IMR-90 (cell line): Measurements from ENCODE around the gene BRME1. TPM values are rescaled to one million over a fixed set of nuclear protein-coding genes. Genes with fewer than 3 reads are reported as not detected.

Source experiments
- ATAC-seq: fragments of 200-7000 bp; cut with Tn5 transposase; 2 replicates; pipeline ENCODE4 v1.9.1; 2020; ENCODE audit warnings: low read depth, mild to moderate bottlenecking, moderate library complexity
- BruUV-seq: library from RNA; stranded (reverse); fragments of 400-500 nt; replicated peaks from 2 replicates; lab custom pipeline; 2021; lab: Mats Ljungman, UMichigan
- CTCF ChIA-PET: fragments of 300-600 bp; formaldehyde crosslinking; extraction: SDS; loops from one replicate; lab custom pipeline; 2021; ENCODE audit warnings: antibody characterized with exemption; lab: Yijun Ruan, JAX
- POLR2A ChIA-PET: fragments of 300-600 bp; sonication (Branson Sonifier 250); formaldehyde crosslinking; loops from one replicate; lab custom pipeline; 2022; ENCODE audit warnings: antibody characterized with exemption; ENCODE audit not compliant: unreplicated experiment; lab: Charles Lee
- DNase-seq: peaks from one replicate; pipeline ENCODE4 v3.0.0; 2013
- H2AFZ ChIP-seq: replicated peaks from 2 replicates; pipeline ENCODE3; 2013; ENCODE audit warnings: low read length, mild to moderate bottlenecking; ENCODE audit not compliant: poor library complexity
- H2AK5ac ChIP-seq: 2 replicates; pipeline ENCODE4 v1.6.1; 2013; ENCODE audit warnings: low read depth, low read length, inconsistent platforms
- H2AK9ac ChIP-seq: replicated peaks from 2 replicates; pipeline ENCODE3; 2013; ENCODE audit warnings: mild to moderate bottlenecking, low read depth, low read length, moderate library complexity; ENCODE audit not compliant: poor library complexity
- H2BK120ac ChIP-seq: 2 replicates; pipeline ENCODE4 v1.6.1; 2013; ENCODE audit warnings: low read depth, low read length, inconsistent platforms
- H2BK15ac ChIP-seq: 3 replicates; pipeline ENCODE4 v1.6.1; 2013; ENCODE audit warnings: low read depth, low read length, inconsistent platforms
- H2BK20ac ChIP-seq: 2 replicates; pipeline ENCODE4 v1.6.1; 2013; ENCODE audit warnings: low read depth, mild to moderate bottlenecking, inconsistent platforms, low read length, moderate library complexity
- H2BK5ac ChIP-seq: 2 replicates; pipeline ENCODE4 v1.6.1; 2013; ENCODE audit warnings: mild to moderate bottlenecking, low read depth, low read length, inconsistent platforms; ENCODE audit not compliant: poor library complexity, severe bottlenecking
- H3K14ac ChIP-seq: replicated peaks from 2 replicates; pipeline ENCODE4 v1.6.1; 2013; ENCODE audit warnings: low read depth, low read length, inconsistent platforms
- H3K18ac ChIP-seq: 2 replicates; pipeline ENCODE4 v1.6.1; 2013; ENCODE audit warnings: low read depth, low read length, control low read depth
- H3K23ac ChIP-seq: 2 replicates; pipeline ENCODE4 v1.6.1; 2013; ENCODE audit warnings: low read depth, low read length, inconsistent platforms
- H3K27ac ChIP-seq: 2 replicates; pipeline ENCODE4 v1.5.1; 2013; ENCODE audit warnings: mild to moderate bottlenecking, control low read depth, low read length; ENCODE audit not compliant: insufficient read depth
- H3K27me3 ChIP-seq: 2 replicates; pipeline ENCODE4 v1.6.1; 2013; ENCODE audit warnings: low read length; ENCODE audit not compliant: control insufficient read depth, insufficient read depth
- H3K36me3 ChIP-seq: 2 replicates; pipeline ENCODE4 v1.6.1; 2013; ENCODE audit warnings: low read length, mixed read lengths; ENCODE audit not compliant: control insufficient read depth, insufficient read depth
- H3K4ac ChIP-seq: 2 replicates; pipeline ENCODE4 v1.6.1; 2013; ENCODE audit warnings: low read depth, low read length, inconsistent platforms
- H3K4me1 ChIP-seq: 2 replicates; pipeline ENCODE4 v1.6.1; 2013; ENCODE audit warnings: low read length, mixed read lengths; ENCODE audit not compliant: control insufficient read depth, insufficient read depth
- H3K4me2 ChIP-seq: 2 replicates; pipeline ENCODE4 v1.6.1; 2013; ENCODE audit warnings: low read depth, mild to moderate bottlenecking, control low read depth, low read length, moderate library complexity
- H3K4me3 ChIP-seq: 2 replicates; pipeline ENCODE4 v1.5.1; 2013; ENCODE audit warnings: low read depth, mild to moderate bottlenecking, control low read depth, low read length, moderate library complexity; ENCODE audit not compliant: insufficient read depth
- H3K56ac ChIP-seq: 2 replicates; pipeline ENCODE4 v1.6.1; 2013; ENCODE audit warnings: low read length, inconsistent platforms; ENCODE audit not compliant: insufficient read depth; ENCODE audit errors: extremely low read depth
- H3K79me1 ChIP-seq, 2 experiments: 2 replicates each; pipeline ENCODE4 v1.6.1; 2013; ENCODE audit warnings: low read length in 2 of 2, inconsistent platforms in 1 of 2, low read depth in 1 of 2
- H3K9ac ChIP-seq: 2 replicates; pipeline ENCODE4 v1.6.1; 2013; ENCODE audit warnings: low read depth, low read length, control low read depth
- H3K9me1 ChIP-seq: 2 replicates; pipeline ENCODE4 v1.6.1; 2013; ENCODE audit warnings: low read length, inconsistent platforms; ENCODE audit not compliant: insufficient read depth
- H3K9me3 ChIP-seq: 2 replicates; pipeline ENCODE4 v1.6.1; 2013; ENCODE audit warnings: low read length; ENCODE audit not compliant: control insufficient read depth, insufficient read depth
- H4K20me1 ChIP-seq: 2 replicates; pipeline ENCODE4 v1.6.1; 2013; ENCODE audit warnings: low read length, inconsistent platforms; ENCODE audit not compliant: insufficient read depth
- H4K5ac ChIP-seq: 2 replicates; pipeline ENCODE4 v1.6.1; 2013; ENCODE audit warnings: mild to moderate bottlenecking, low read depth, low read length, control low read depth
- H4K8ac ChIP-seq, 2 experiments: 2 replicates each; pipeline ENCODE4 v1.6.1; 2013; ENCODE audit warnings: low read depth in 2 of 2, low read length in 2 of 2, control low read depth in 1 of 2, inconsistent platforms in 1 of 2
- H4K91ac ChIP-seq: 2 replicates; pipeline ENCODE4 v1.6.1; 2013; ENCODE audit warnings: low read depth, low read length, inconsistent platforms; ENCODE audit not compliant: insufficient read depth
- CEBPB ChIP-seq: IDR thresholded peaks from 2 replicates; pipeline ENCODE4 v1.6.1; 2012; ENCODE audit warnings: low read depth, low read length, improper control_type of control experiment
- FOS ChIP-seq: fragments of 150-350 bp; IDR thresholded peaks from 2 replicates; pipeline ENCODE4 v1.6.1; 2016; ENCODE audit warnings: low read depth, low read length
- MAFK ChIP-seq: IDR thresholded peaks from 2 replicates; pipeline ENCODE4 v1.6.1; 2012; ENCODE audit warnings: low read depth, low read length, improper control_type of control experiment
- MXI1 ChIP-seq: IDR thresholded peaks from 2 replicates; pipeline ENCODE4 v1.6.1; 2012; ENCODE audit warnings: low read depth, mild to moderate bottlenecking, low read length, moderate library complexity, borderline replicate concordance
- NFE2L2 ChIP-seq: fragments of 150-350 bp; IDR thresholded peaks from 2 replicates; pipeline ENCODE4 v1.6.1; 2016; ENCODE audit warnings: low read depth, mild to moderate bottlenecking, low read length
- WGBS, 2 experiments: methylation state at CpG; one replicate each; pipeline versions ENCODE4 v1.1.5 to v1.1.7; 2013; ENCODE audit warnings: missing lambda C conversion rate in 2 of 2; ENCODE audit not compliant: insufficient read length in 1 of 2; ENCODE audit errors: extremely low coverage in 2 of 2; 5-methylcytosine and 5-hydroxymethylcytosine counted together
- dilution Hi-C: fragments of 300-500 bp; cut with HindIII; formaldehyde crosslinking; loops from one replicate; pipeline ENCODE4 v1.14.3; 2018; ENCODE audit warnings: low sequenced_read_pairs; ENCODE audit not compliant: unreplicated experiment
- in situ Hi-C: fragments of 300-500 bp; cut with MboI; formaldehyde crosslinking; loops from 3 replicates; pipeline ENCODE4 v1.14.3; 2019; ENCODE audit warnings: low sequenced_read_pairs, inconsistent platforms, mixed read lengths
- intact Hi-C: fragments of 100-400 bp; cut with micrococcal nuclease; formaldehyde crosslinking; loops from 2 replicates; pipeline ENCODE4 v1.10.0; 2022
- polyA plus RNA-seq, 3 experiments: library from polyadenylated mRNA; depleted of rRNA; stranded (reverse); fragments of >200 nt; gene quantifications; 2 replicates each; pipeline ENCODE4 v1.2.3, GENCODE V29; 2012; ENCODE audit warnings: low replicate concordance in 1 of 3
- total RNA-seq: library from RNA; depleted of rRNA; stranded (reverse); fragments of >200 nt; gene quantifications from 2 replicates; pipeline ENCODE4 v1.2.3, GENCODE V29; 2012

BRME1 gene
- total and polyA plus RNA-seq, 2 of the 4 experiments (the other 2 are of a cell fraction) = 0.18 to 0.38 TPM

DNA sequence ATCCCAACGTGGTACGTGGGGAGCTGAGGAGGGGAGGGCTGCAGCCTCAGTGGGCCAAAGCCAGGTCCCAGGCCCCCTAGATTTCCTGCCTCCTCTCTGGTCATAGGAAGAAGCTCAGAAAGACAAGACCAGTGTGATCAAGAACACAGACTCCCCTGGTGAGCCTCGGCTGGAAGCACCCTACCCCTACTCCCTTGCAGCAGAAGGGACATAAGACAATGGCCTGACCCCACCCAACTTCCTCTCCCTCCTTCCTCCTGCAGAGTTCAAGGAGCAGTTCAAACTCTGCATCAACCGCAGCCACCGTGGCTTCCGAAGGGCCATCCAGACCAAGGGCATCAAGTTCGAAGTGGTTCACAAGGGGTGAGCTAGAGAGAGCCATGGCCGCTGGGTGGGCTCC, 20.8 kb upstream of the BRME1 start:
- intact Hi-C loops (no loop called here), in situ Hi-C loops (no loop called here), dilution Hi-C loops (no loop called here)
- DNase-seq = no peak
- Histone ChIP-seq H3K4me2 (no peak overlapping the region), H3K27me3 (no peaks in the 10 kb centered on the region), H3K23ac (no peak overlapping the region), H2AFZ (no peak overlapping the region), H3K9ac (no peak overlapping the region), H3K79me1 (no peaks in the 10 kb centered on the region), H4K8ac (no peak overlapping the region), H4K91ac (no peak overlapping the region), H3K56ac (no peak overlapping the region), H3K4me1 (no peaks in the 10 kb centered on the region), H3K36me3 (peaks cover 50% of the 10 kb centered on the region), H2BK120ac (no peak overlapping the region), H2BK5ac (no peak overlapping the region), H2BK15ac (no peak overlapping the region), H2AK9ac (no peak overlapping the region), H4K5ac (no peak overlapping the region), H3K14ac (no peak overlapping the region), H4K20me1 (no peaks in the 10 kb centered on the region), H3K9me3 (no peaks in the 10 kb centered on the region), H2BK20ac (no peak overlapping the region), H2AK5ac (no peak overlapping the region), H3K4me3 (no peak overlapping the region), H3K27ac (no peak overlapping the region), H3K9me1 (no peaks in the 10 kb centered on the region), H3K18ac (no peak overlapping the region), H3K4ac (no peak overlapping the region)
- no TSS peak for BruUV-seq
- 80% methylated on average over 1 of the region's 8 CpGs; no CpG with 5 or more reads in 1 of the 2 experiments for WGBS, 2 experiments
- TF ChIP-seq CEBPB (no peak), FOS (no peak), NFE2L2 (no peak), MXI1 (no peak), MAFK (no peak)
- POLR2A ChIA-PET = no interaction called here
- CTCF ChIA-PET = no interaction called here
- no peak for ATAC-seq
